Neutrophil (primary cell): ENCODE measurements around the gene CDK6.

Source experiments
- H3K27ac ChIP-seq: fragments of 200-600 bp; sonication (generic); 2 replicates; pipeline ENCODE4 v1.5.1; 2016; ENCODE audit warnings: mild to moderate bottlenecking, moderate library complexity
- H3K27me3 ChIP-seq: fragments of 200-600 bp; sonication (generic); 2 replicates; pipeline ENCODE4 v1.6.0; 2016; ENCODE audit warnings: mild to moderate bottlenecking
- H3K36me3 ChIP-seq: fragments of 200-600 bp; sonication (generic); 2 replicates; pipeline ENCODE4 v1.5.1; 2017
- H3K4me1 ChIP-seq, 2 experiments: fragments of 200-600 bp in 1 of 2; sonication (generic) in 1 of 2; 1 replicate in 1 of 2; 2 replicates in 1 of 2; pipeline versions ENCODE4 v1.5.1 to v1.6.1; 2013 to 2016; ENCODE audit warnings: low read depth in 1 of 2, low read length in 1 of 2, mild to moderate bottlenecking in 1 of 2, moderate library complexity in 1 of 2; ENCODE audit not compliant: control insufficient read depth in 1 of 2, insufficient read depth in 1 of 2
- H3K4me3 ChIP-seq, 2 experiments: fragments of 200-600 bp in 1 of 2; sonication (generic) in 1 of 2; 1 replicate in 1 of 2; 2 replicates in 1 of 2; pipeline ENCODE4 v1.5.1; 2013 to 2016; ENCODE audit warnings: low read depth in 1 of 2, low read length in 1 of 2, mild to moderate bottlenecking in 1 of 2, moderate library complexity in 1 of 2
- H3K9me3 ChIP-seq: fragments of 200-600 bp; sonication (generic); 2 replicates; pipeline ENCODE4 v1.5.1; 2016
- TF ChIP-seq, protein P1 (sequence below): fragments of 200-600 bp; sonication (generic); IDR thresholded peaks from 2 replicates; pipeline ENCODE4 v1.5.1; 2016; ENCODE audit warnings: antibody characterized with exemption

The CDK6 gene

DNA sequence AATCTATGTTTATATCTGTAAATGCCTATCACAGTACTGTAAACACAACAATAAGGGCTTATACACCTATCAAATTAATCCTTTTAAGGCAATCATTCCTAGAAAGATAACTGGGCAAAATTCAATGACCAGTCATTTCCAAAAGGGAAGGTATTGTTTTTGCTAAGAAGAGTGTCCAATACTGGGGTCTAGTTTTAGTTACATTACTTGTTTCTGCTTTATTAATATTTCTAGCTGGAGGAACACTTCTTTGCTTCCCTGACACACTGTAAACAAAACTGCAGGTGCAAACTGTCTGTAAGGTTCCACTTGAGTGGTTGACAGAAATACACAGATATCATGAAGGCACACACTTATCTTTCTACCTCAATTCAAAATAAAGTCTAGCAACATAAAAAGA lies 162.0 kb downstream of the CDK6 start:
- H3K27ac ChIP-seq = no peak overlapping the region

DNA sequence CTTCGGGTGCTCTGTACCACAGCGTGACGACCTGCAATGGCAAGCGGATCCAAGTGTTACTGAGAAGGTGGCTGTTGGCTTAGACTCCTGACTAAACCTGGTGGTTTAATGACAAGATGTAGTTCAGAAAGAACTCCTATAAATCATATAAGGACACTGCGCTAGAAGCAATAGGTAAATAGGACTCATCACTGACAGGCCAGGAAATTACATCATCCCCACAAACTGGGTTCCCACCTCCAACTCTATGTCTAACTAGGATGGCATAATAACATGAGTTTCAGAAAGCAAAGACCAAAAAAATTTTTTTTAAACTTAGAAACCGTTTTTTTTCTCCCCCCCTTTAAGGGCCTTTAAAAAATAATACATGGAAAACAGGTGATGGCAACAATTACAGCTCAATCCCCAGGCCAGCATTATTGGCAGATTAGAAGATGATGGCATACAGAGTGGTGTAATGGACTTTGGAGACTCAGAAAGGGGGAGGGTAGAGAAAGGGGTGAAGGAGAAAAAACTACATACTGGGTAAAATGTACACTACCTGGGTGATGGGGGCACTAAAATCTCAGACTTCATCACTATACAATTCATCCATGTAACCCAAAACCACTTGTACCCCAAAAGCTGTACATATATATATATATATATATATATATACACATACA lies 164.7 kb downstream of the CDK6 start:
- no peak overlapping the region for H3K4me3 ChIP-seq
- H3K9me3 ChIP-seq = no peaks in the 10 kb centered on the region
- no peak overlapping the region for H3K27ac ChIP-seq
- TF ChIP-seq, protein P1, sequence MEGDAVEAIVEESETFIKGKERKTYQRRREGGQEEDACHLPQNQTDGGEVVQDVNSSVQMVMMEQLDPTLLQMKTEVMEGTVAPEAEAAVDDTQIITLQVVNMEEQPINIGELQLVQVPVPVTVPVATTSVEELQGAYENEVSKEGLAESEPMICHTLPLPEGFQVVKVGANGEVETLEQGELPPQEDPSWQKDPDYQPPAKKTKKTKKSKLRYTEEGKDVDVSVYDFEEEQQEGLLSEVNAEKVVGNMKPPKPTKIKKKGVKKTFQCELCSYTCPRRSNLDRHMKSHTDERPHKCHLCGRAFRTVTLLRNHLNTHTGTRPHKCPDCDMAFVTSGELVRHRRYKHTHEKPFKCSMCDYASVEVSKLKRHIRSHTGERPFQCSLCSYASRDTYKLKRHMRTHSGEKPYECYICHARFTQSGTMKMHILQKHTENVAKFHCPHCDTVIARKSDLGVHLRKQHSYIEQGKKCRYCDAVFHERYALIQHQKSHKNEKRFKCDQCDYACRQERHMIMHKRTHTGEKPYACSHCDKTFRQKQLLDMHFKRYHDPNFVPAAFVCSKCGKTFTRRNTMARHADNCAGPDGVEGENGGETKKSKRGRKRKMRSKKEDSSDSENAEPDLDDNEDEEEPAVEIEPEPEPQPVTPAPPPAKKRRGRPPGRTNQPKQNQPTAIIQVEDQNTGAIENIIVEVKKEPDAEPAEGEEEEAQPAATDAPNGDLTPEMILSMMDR = no peak
- no peaks in the 10 kb centered on the region for H3K36me3 ChIP-seq
- no peaks in the 10 kb centered on the region for H3K27me3 ChIP-seq
- no peaks in the 10 kb centered on the region for H3K4me1 ChIP-seq

More for the DNA sequence above, 162.0 kb downstream of the CDK6 start:
- H3K4me1 ChIP-seq = no peaks in the 10 kb centered on the region
- no peak overlapping the region for H3K4me3 ChIP-seq
- H3K9me3 ChIP-seq = no peaks in the 10 kb centered on the region
- no peaks in the 10 kb centered on the region for H3K27me3 ChIP-seq
- no peaks in the 10 kb centered on the region for H3K36me3 ChIP-seq
- TF ChIP-seq, protein P1 = no peak

DNA sequence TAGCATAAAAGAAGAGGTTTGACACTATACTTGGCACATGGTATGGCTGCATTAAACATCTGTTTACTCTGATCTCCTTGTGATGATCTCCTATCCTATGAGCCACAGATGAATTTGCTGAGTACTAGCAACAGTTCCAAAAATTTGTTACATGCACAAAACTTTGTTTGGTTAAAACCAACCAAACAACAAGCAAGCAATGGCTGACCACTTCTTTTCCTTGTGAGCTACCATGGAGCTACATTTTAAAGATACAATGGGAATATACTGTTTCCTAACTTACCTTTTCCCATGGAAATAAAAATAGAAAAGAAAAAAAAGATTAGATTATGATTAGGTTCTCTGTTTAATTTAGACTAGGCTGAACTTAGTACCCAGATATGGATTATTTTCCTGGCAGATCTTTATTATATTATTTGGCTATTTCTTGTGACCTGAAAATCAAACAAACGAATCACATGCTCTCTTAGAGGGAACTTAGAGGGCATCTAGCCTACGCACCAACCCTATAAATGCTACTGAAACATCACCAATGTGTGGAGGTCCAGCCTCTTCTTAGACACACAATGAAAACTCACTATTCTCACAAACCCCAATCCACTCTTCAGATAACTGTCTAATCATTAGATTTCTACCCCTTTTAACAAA lies 166.0 kb downstream of the CDK6 start:
- no peaks in the 10 kb centered on the region for H3K9me3 ChIP-seq
- no peak overlapping the region for H3K27ac ChIP-seq
- TF ChIP-seq, protein P1 = no peak
- H3K27me3 ChIP-seq = no peaks in the 10 kb centered on the region
- H3K4me1 ChIP-seq = no peaks in the 10 kb centered on the region
- H3K4me3 ChIP-seq = no peak overlapping the region
- no peaks in the 10 kb centered on the region for H3K36me3 ChIP-seq

DNA sequence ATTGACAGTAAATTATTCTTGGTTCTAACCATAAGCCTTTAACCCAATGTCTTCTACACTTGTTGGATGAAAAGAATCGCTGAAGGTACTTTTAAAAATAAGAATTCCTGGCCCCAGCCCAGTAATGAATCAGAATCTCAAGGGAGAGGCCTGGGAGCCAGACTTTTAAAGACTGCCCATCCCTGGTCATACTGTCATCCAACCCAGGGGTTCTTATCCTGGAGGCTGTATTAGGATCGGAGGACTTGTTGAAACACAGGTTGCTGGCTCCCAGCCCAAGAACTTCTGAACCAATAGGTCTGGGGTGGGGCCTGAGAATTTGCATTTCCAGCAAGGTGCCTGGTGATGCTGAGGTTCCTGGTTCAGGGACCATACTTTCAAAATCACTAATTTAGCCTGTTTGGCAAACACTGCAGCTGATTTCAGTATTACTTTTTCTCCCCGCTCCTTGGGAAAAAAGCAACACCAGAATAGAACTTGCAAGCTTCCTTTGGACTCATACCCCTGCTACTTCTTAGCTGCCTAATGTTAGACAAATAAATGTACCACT lies 166.7 kb downstream of the CDK6 start:
- TF ChIP-seq, protein P1 = no peak
- Histone ChIP-seq H3K4me1 (no peaks in the 10 kb centered on the region), H3K27ac (no peak overlapping the region), H3K4me3 (no peak overlapping the region), H3K9me3 (no peaks in the 10 kb centered on the region), H3K27me3 (no peaks in the 10 kb centered on the region), H3K36me3 (no peaks in the 10 kb centered on the region)

DNA sequence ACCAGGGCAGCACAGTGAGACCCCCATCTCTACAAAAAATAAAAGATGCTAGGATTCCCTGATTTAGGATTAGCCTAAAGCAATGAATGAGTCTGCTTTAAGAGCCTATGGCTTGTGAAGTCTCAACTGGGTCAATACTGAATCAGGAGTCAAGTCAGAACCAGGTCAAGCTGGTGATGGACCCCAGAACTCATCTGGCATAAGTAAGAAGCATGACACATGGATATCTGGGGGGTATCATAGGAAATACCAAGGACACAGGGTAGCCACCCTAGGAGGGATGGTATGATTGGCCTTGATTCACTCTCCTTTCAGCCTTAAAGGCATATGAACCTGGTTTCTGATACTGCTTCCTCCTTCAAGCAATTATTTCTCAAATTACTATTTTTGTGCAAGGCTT lies 167.8 kb downstream of the CDK6 start:
- no peaks in the 10 kb centered on the region for H3K27me3 ChIP-seq
- no peaks in the 10 kb centered on the region for H3K36me3 ChIP-seq
- H3K27ac ChIP-seq = no peak overlapping the region
- TF ChIP-seq, protein P1 = no peak
- no peaks in the 10 kb centered on the region for H3K4me1 ChIP-seq
- H3K9me3 ChIP-seq = no peaks in the 10 kb centered on the region
- no peak overlapping the region for H3K4me3 ChIP-seq
